ENCODE measurements around the gene KCNK18. TPM values are rescaled to one million over a fixed set of nuclear protein-coding genes. Genes with fewer than 3 reads are reported as not detected.
"Not testable (repeated sequence)": the region's sequence is repeated elsewhere in the genome, so short reads cannot be mapped to it uniquely, and the experiment has no call there.

KCNK18 gene
- total RNA-seq, 2 experiments from 2014 or later = not detected

DNA sequence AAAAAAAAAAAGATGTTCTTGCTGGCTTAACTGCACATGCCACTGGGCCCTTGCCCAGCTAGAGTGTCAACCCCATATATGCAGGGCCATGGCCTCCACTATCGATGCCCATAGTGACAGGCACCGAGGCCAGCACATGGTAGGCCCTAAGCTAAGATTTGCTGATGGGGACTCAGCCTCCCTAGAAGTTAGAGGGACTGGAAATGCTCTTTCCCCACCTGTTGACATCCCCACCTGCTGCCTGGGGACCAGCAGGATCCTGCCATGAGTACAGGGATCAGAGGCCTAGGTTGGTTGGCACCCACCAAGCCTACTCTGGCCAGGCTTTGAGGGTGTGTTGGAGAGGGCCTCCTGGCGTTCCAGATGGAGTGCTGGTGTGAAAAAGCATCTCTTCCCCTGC is 27.6 kb downstream of the KCNK18 start:
- CTCF ChIA-PET = no interaction called here
- H3K27me3 Mint-ChIP-seq = peaks cover 29% of the 10 kb centered on the region
- no peak overlapping the region for H3K4me3 Mint-ChIP-seq

DNA sequence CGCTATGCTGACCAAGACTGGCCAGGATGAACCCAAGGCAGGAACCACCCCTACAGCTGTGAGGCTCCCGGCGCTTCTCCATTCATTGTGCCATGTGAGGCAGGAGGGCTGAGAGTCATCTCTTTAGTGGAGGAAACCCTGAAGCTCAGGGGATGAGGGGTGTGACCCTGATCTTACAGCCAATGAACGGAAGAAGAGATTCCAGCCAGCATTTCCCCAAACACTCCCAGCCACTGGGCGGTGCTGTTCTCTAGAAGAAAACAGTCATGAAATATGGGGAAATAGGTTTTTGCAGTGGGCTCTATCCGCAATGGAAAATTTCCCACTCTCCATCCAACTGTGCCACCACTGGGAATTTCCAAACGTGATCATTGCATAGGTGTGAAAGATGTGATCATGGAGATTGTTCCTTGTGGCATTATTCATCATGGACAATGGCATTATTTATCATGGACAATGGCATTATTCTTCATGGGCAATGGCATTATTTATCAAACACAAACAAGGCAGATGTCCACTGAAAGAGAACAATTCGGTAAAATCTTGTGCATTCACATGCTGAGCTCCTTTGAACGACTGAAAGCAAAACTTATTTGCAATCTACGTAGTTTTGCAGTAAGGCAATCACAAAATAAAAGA is 29.6 kb downstream of the KCNK18 start:
- Histone ChIP-seq H3K27me3 (ENCODE audit: control insufficient read depth in 1 of 2, insufficient read depth in 2 of 2, low read length in 2 of 2) (peaks cover 10 to 19% of the 10 kb centered on the region in 2 experiments), H3K4me3 (ENCODE audit: low read length) (no peak overlapping the region), H3K27ac (ENCODE audit: low read depth in 1 of 2, low read length in 2 of 2) (no peak overlapping the region), H3K36me3 (ENCODE audit: insufficient read depth, low read length) (no peaks in the 10 kb centered on the region), H3K9me3 (ENCODE audit: control insufficient read depth in 1 of 2, insufficient read depth in 1 of 2, low read length in 2 of 2) (peaks cover 0 to 4% of the 10 kb centered on the region in 2 experiments), H3K4me1 (ENCODE audit: insufficient read depth, low read length) (no peaks in the 10 kb centered on the region)
- Mint-ChIP-seq H3K4me3 (no peak overlapping the region), H3K27me3 (peaks cover 36% of the 10 kb centered on the region), H3K9me3 (no peaks in the 10 kb centered on the region), H3K4me1 (ENCODE audit: low read depth) (no peaks in the 10 kb centered on the region), H3K36me3 (ENCODE audit: low read depth) (no peaks in the 10 kb centered on the region), H3K27ac (no peak overlapping the region)
- TF ChIP-seq, protein P1, sequence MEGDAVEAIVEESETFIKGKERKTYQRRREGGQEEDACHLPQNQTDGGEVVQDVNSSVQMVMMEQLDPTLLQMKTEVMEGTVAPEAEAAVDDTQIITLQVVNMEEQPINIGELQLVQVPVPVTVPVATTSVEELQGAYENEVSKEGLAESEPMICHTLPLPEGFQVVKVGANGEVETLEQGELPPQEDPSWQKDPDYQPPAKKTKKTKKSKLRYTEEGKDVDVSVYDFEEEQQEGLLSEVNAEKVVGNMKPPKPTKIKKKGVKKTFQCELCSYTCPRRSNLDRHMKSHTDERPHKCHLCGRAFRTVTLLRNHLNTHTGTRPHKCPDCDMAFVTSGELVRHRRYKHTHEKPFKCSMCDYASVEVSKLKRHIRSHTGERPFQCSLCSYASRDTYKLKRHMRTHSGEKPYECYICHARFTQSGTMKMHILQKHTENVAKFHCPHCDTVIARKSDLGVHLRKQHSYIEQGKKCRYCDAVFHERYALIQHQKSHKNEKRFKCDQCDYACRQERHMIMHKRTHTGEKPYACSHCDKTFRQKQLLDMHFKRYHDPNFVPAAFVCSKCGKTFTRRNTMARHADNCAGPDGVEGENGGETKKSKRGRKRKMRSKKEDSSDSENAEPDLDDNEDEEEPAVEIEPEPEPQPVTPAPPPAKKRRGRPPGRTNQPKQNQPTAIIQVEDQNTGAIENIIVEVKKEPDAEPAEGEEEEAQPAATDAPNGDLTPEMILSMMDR (IDR thresholded peaks at IDR 0.05) = peak; percentile 14
- CTCF ChIA-PET = interaction anchor here (1.5 kb wide), 1 partner anchor 10 kb away, joined by 4 read pairs; no protein-coding TSS in a partner anchor
- POLR2A ChIA-PET = interaction anchor here (1.0 kb wide), 1 partner anchor 93 kb away, joined by 3 read pairs; no protein-coding TSS in a partner anchor
- DNase-seq = peak in 2 of 14 experiments; percentile 27 to 29
- no peak for ATAC-seq (ENCODE audit: poor library complexity)
- intact Hi-C loops (cut with DNase I, micrococcal nuclease) = no loop called here

More for the DNA sequence above, 27.6 kb downstream of the KCNK18 start:
- Mint-ChIP-seq H3K4me1 (ENCODE audit: low read depth) (no peaks in the 10 kb centered on the region), H3K9me3 (no peaks in the 10 kb centered on the region), H3K27ac (no peak overlapping the region), H3K36me3 (ENCODE audit: low read depth) (no peaks in the 10 kb centered on the region)
- H3K9me3 ChIP-seq (ENCODE audit: control insufficient read depth in 1 of 2, insufficient read depth in 1 of 2, low read length in 2 of 2) = peaks cover 0 to 4% of the 10 kb centered on the region in 2 experiments
- H3K27ac ChIP-seq (ENCODE audit: low read depth in 1 of 2, low read length in 2 of 2) = no peak overlapping the region
- DNase-seq (no peak), ATAC-seq (ENCODE audit: poor library complexity) (no peak)
- TF ChIP-seq, protein P1 (IDR thresholded peaks at IDR 0.05) = no peak
- H3K4me3 ChIP-seq (ENCODE audit: low read length) = no peak overlapping the region
- POLR2A ChIA-PET = no interaction called here
- H3K36me3 ChIP-seq (ENCODE audit: insufficient read depth, low read length) = no peaks in the 10 kb centered on the region
- H3K4me1 ChIP-seq (ENCODE audit: insufficient read depth, low read length) = no peaks in the 10 kb centered on the region
- H3K27me3 ChIP-seq (ENCODE audit: control insufficient read depth in 1 of 2, insufficient read depth in 2 of 2, low read length in 2 of 2) = peaks cover 6 to 10% of the 10 kb centered on the region in 2 experiments
- intact Hi-C loops (cut with DNase I, micrococcal nuclease) = no loop called here

DNA sequence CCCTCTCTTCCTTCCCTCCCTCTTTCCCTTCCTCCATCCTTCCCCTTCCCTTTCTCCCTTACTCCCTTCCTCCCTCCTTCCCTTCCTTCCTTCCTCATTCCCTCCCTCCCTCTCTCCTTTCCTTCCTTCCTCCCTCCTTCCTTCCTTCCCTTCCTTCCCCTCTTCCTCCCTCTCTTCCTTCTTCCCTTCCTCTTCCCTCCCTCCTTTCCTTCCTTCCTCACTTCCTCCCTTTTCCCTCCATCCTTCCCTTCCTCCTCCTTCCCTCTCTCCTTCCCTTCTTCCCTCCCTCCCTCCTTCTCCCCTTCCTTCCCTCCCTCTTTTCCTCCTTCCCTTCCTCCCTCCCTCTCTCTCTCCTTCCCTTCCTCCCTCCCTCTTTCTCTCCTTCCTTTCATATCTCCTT is 30.9 kb downstream of the KCNK18 start:
- H3K36me3 ChIP-seq (ENCODE audit: insufficient read depth, low read length) = no peaks in the 10 kb centered on the region
- Mint-ChIP-seq H3K4me3 (no peak overlapping the region), H3K27me3 (peaks cover 40% of the 10 kb centered on the region), H3K4me1 (ENCODE audit: low read depth) (no peaks in the 10 kb centered on the region), H3K27ac (no peak overlapping the region), H3K9me3 (no peaks in the 10 kb centered on the region), H3K36me3 (ENCODE audit: low read depth) (no peaks in the 10 kb centered on the region)
- TF ChIP-seq, protein P1 (IDR thresholded peaks at IDR 0.05) = no peak
- ATAC-seq (ENCODE audit: poor library complexity) = no peak
- H3K4me3 ChIP-seq (ENCODE audit: low read length) = no peak overlapping the region
- peaks cover 0 to 4% of the 10 kb centered on the region in 2 experiments for H3K9me3 ChIP-seq (ENCODE audit: control insufficient read depth in 1 of 2, insufficient read depth in 1 of 2, low read length in 2 of 2)
- H3K27ac ChIP-seq (ENCODE audit: low read depth in 1 of 2, low read length in 2 of 2) = no peak overlapping the region
- H3K4me1 ChIP-seq (ENCODE audit: insufficient read depth, low read length) = no peaks in the 10 kb centered on the region
- H3K27me3 ChIP-seq (ENCODE audit: control insufficient read depth in 1 of 2, insufficient read depth in 2 of 2, low read length in 2 of 2) = peaks cover 10 to 19% of the 10 kb centered on the region in 2 experiments
- ChIA-PET POLR2A (no interaction called here), CTCF (interaction anchor here (1.0 kb wide), 1 partner anchor 12 kb away, joined by 4 read pairs; no protein-coding TSS in a partner anchor)
- no peak for DNase-seq
- intact Hi-C loops (cut with DNase I, micrococcal nuclease) = no loop called here

DNA sequence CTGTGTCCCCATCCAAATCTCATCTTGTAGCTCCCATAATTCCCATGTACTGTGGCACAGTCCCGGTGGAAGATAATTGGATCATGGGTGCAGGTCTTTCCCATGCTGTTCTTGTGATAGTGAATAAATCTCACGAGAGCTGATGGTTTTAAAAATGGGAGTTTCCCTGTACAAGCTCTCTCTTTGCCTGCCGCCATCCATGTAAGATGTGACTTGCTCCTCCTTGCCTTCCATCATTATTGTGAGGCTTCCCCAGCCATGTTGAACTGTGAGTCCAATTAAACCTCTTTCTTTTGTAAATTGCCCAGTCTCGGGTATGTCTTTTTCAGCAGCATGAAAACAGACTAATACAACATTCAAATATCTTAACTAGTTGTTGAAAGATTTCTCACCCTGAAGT is 32.8 kb downstream of the KCNK18 start:
- H3K4me1 ChIP-seq (ENCODE audit: insufficient read depth, low read length); H3K4me1 Mint-ChIP-seq (ENCODE audit: low read depth); H3K36me3 ChIP-seq (ENCODE audit: insufficient read depth, low read length); H3K36me3 Mint-ChIP-seq (ENCODE audit: low read depth); ATAC-seq (ENCODE audit: poor library complexity); H3K9me3 ChIP-seq (ENCODE audit: control insufficient read depth in 1 of 2, insufficient read depth in 1 of 2, low read length in 2 of 2); H3K27ac ChIP-seq (ENCODE audit: low read depth in 1 of 2, low read length in 2 of 2); H3K27ac Mint-ChIP-seq; DNase-seq; POLR2A ChIA-PET; H3K9me3 Mint-ChIP-seq; CTCF ChIA-PET; H3K4me3 ChIP-seq (ENCODE audit: low read length); H3K4me3 Mint-ChIP-seq; intact Hi-C loops (cut with DNase I, micrococcal nuclease): not testable (repeated sequence)
- H3K27me3 Mint-ChIP-seq = peaks cover 40% of the 10 kb centered on the region
- peaks cover 10 to 19% of the 10 kb centered on the region in 2 experiments for H3K27me3 ChIP-seq (ENCODE audit: control insufficient read depth in 1 of 2, insufficient read depth in 2 of 2, low read length in 2 of 2)
